ENCODE results near the gene CEACAM1. TPM values are rescaled to one million over a fixed set of nuclear protein-coding genes. Genes with fewer than 3 reads are reported as not detected.

CEACAM1 gene
- total RNA-seq, 1 experiment from 2014 or later, result 1.5 TPM

DNA sequence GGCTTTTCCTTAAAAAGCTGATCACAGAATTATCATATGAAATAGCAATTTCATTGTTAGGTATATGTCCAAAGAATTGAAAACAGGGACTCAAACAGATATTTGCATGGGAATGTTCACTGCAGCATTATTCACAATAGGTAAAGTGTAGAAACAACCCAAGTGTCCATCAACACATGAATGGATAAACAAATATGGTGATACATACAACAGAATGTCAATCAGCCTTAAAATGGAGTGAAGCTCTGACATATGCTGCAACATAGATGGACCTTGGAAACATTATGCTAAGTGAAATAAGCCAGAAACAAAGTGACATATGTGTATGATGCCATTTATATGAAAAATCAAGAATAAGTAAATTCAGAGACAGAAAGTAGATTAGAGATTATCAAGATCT, 6.1 kb upstream of the CEACAM1 start:
- TF ChIP-seq CTCF (conservative IDR thresholded peaks at IDR 0.05), result no peak
- no peak overlapping the region for H3K23ac ChIP-seq (ENCODE audit: insufficient read length, low read depth, low read length)
- DNase-seq, result no peak
- no peaks in the 10 kb centered on the region for H3K79me2 ChIP-seq (ENCODE audit: insufficient read depth, low read length)
- no peak overlapping the region for H4K8ac ChIP-seq (replicated peaks; ENCODE audit: insufficient read length, low read depth, low read length)
- no peak overlapping the region for H2AFZ ChIP-seq (ENCODE audit: low read length)
- no peaks in the 10 kb centered on the region for H3K9me3 ChIP-seq (ENCODE audit: control insufficient read depth, low read depth, low read length)
- no peak overlapping the region for H3K14ac ChIP-seq (ENCODE audit: insufficient read depth, low read length)
- no peaks in the 10 kb centered on the region for H3K23me2 ChIP-seq (ENCODE audit: insufficient read length, low read depth, low read length, poor library complexity, severe bottlenecking)
- H2BK20ac ChIP-seq (ENCODE audit: low read depth, low read length, poor library complexity, severe bottlenecking), result no peak overlapping the region
- no peak overlapping the region for H3T11ph ChIP-seq (ENCODE audit: low read length)
- Mint-ChIP-seq H3K9me3 (no peaks in the 10 kb centered on the region), H3K36me3 (ENCODE audit: insufficient read depth in 1 of 3, low read depth in 3 of 3) (no peaks in the 10 kb centered on the region; a peak in 1 of 7 replicates), H3K4me3 (no peak overlapping the region), H3K27me3 (ENCODE audit: low read depth) (peaks cover 7% of the 10 kb centered on the region), H3K4me1 (peaks cover 18 to 22% of the 10 kb centered on the region in 2 experiments), H3K27ac (no peak overlapping the region)
- H3K4ac ChIP-seq (ENCODE audit: low read depth, low read length), result no peak overlapping the region
- H3K56ac ChIP-seq (ENCODE audit: insufficient read length, low read depth, low read length), result no peak overlapping the region
- no peak overlapping the region for H2AK5ac ChIP-seq (ENCODE audit: insufficient read length, low read length)
- no peak overlapping the region for H3K9ac ChIP-seq (ENCODE audit: extremely low read depth, insufficient read length, low read length)
- no peak overlapping the region for H2BK5ac ChIP-seq (ENCODE audit: insufficient read length, low read length)
- no peak overlapping the region for H3K18ac ChIP-seq (ENCODE audit: insufficient read length, low read depth, low read length)
- H4K20me1 ChIP-seq (ENCODE audit: control insufficient read depth, insufficient read depth, insufficient read length), result no peaks in the 10 kb centered on the region
- no peak overlapping the region for H2BK15ac ChIP-seq (ENCODE audit: low read depth, low read length)
- H2BK120ac ChIP-seq (ENCODE audit: low read depth, low read length, poor library complexity, severe bottlenecking), result no peak overlapping the region
- no peaks in the 10 kb centered on the region; the same call in 1 of the 2 replicates for H3K4me1 ChIP-seq (ENCODE audit: insufficient read depth, low read length)
- no peak overlapping the region for H4K5ac ChIP-seq (ENCODE audit: insufficient read length, low read depth, low read length)
- no peak overlapping the region for H2BK12ac ChIP-seq (ENCODE audit: insufficient read length, low read depth, low read length)
- H3K27me3 ChIP-seq (ENCODE audit: insufficient read depth, low read length), result no peaks in the 10 kb centered on the region
- no peak overlapping the region for H3K4me2 ChIP-seq (ENCODE audit: insufficient read depth, insufficient read length, low read length)
- H3K27ac ChIP-seq (ENCODE audit: insufficient read length, low read depth, low read length), result no peak overlapping the region
- H3K79me1 ChIP-seq (ENCODE audit: insufficient read depth, low read depth, low read length, poor library complexity, severe bottlenecking), result no peaks in the 10 kb centered on the region
- no peak overlapping the region for H4K91ac ChIP-seq (ENCODE audit: insufficient read length, low read depth, low read length)
